ENCODE measurements around the gene CLEC17A.
"Not testable (repeated sequence)": the region's sequence is repeated elsewhere in the genome, so short reads cannot be mapped to it uniquely, and the experiment has no call there.

GRCh38 chr19:14564652-14565297 lies 18.1 kb upstream of the CLEC17A start:
- not testable (repeated sequence) for TF ChIP-seq CTCF, POLR2A, EP300 (IDR thresholded peaks at IDR 0.05)
